HEK293T (cell line): ENCODE results near the gene MSN.
"Not testable (repeated sequence)": the region's sequence is repeated elsewhere in the genome, so short reads cannot be mapped to it uniquely, and the experiment has no call there.

Source experiments
- CTCF ChIA-PET: fragments of 350-600 bp; formaldehyde crosslinking; extraction: SDS; loops from one replicate; lab custom pipeline; 2021; ENCODE audit warnings: antibody characterized with exemption, inconsistent platforms; lab: Yijun Ruan, JAX
- POLR2A ChIA-PET: fragments of 350-600 bp; formaldehyde crosslinking; extraction: SDS; loops from one replicate; lab custom pipeline; 2020; ENCODE audit warnings: antibody characterized with exemption, inconsistent platforms; lab: Yijun Ruan, JAX
- DNase-seq: peaks from one replicate; pipeline ENCODE4 v3.0.0; 2012; ENCODE audit warnings: mixed read lengths; ENCODE audit errors: extremely low spot score
- ARNT ChIP-seq: fragments of 450-650 bp; IDR thresholded peaks from 2 replicates; pipeline ENCODE4 v1.6.1; 2017; ENCODE audit warnings: mild to moderate bottlenecking
- BHLHE40 ChIP-seq: fragments of 450-650 bp; IDR thresholded peaks from 2 replicates; pipeline ENCODE4 v1.6.1; 2016; ENCODE audit warnings: mild to moderate bottlenecking, moderate library complexity, borderline replicate concordance
- CTBP1 ChIP-seq: fragments of 450-650 bp; IDR thresholded peaks from 2 replicates; pipeline ENCODE4 v1.6.1; 2016; ENCODE audit warnings: borderline replicate concordance
- ELF4 ChIP-seq: fragments of 450-650 bp; IDR thresholded peaks from 2 replicates; pipeline ENCODE4 v1.6.1; 2017; ENCODE audit warnings: antibody characterized with exemption
- FOXA1 ChIP-seq: fragments of 450-650 bp; IDR thresholded peaks from 2 replicates; pipeline ENCODE4 v1.6.1; 2016; ENCODE audit warnings: mild to moderate bottlenecking
- FOXK2 ChIP-seq: fragments of 450-650 bp; IDR thresholded peaks from 2 replicates; pipeline ENCODE4 v1.6.1; 2016; ENCODE audit warnings: mild to moderate bottlenecking
- FOXM1 ChIP-seq: fragments of 450-650 bp; IDR thresholded peaks from 2 replicates; pipeline ENCODE4 v1.6.1; 2017; ENCODE audit warnings: mild to moderate bottlenecking, borderline replicate concordance
- HDGF ChIP-seq: fragments of 450-650 bp; IDR thresholded peaks from 2 replicates; pipeline ENCODE4 v1.6.1; 2017; ENCODE audit warnings: antibody characterized with exemption, borderline replicate concordance
- L3MBTL2 ChIP-seq: fragments of 450-650 bp; conservative IDR thresholded peaks from 2 replicates; pipeline ENCODE4 v1.6.1; 2016; ENCODE audit warnings: mild to moderate bottlenecking
- LEF1 ChIP-seq: fragments of 450-650 bp; IDR thresholded peaks from 2 replicates; pipeline ENCODE4 v1.6.1; 2017; ENCODE audit warnings: mild to moderate bottlenecking, borderline replicate concordance
- NFRKB ChIP-seq: fragments of 450-650 bp; IDR thresholded peaks from 2 replicates; pipeline ENCODE4 v1.6.1; 2016; ENCODE audit warnings: mild to moderate bottlenecking, moderate library complexity
- SP1 ChIP-seq: fragments of 450-650 bp; IDR thresholded peaks from 2 replicates; pipeline ENCODE4 v1.6.1; 2017
- SUZ12 ChIP-seq: fragments of 450-650 bp; IDR thresholded peaks from 2 replicates; pipeline ENCODE4 v1.6.1; 2016; ENCODE audit warnings: mild to moderate bottlenecking
- TARDBP ChIP-seq: fragments of 450-650 bp; IDR thresholded peaks from 2 replicates; pipeline ENCODE4 v1.6.1; 2016
- ZNF384 ChIP-seq: fragments of 450-650 bp; IDR thresholded peaks from 2 replicates; pipeline ENCODE4 v1.6.1; 2016
- TF ChIP-seq, protein P1 (sequence below): fragments of 450-650 bp; IDR thresholded peaks from 2 replicates; pipeline ENCODE4 v1.6.1; 2016

The MSN gene

DNA sequence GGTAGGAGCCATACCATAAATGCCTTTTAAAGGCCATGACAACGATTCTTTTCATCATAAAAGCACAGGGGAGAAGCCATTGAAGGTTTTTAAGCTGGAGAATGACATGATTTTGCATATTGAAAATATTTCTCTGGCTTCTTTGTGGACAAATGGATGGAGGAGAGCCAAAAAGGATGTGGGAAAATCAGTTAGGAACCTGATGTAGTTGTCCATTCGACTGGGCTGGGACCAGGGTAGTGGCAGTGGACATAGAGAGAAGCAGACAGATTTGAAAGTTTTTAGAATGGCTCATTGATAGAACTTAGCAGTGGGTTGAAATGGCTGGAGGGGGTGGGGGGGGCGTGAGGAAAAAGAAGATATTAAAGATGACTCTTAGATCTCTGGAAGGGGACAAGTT is 19.7 kb upstream of the MSN start:
- ChIA-PET POLR2A (no interaction called here), CTCF (no interaction called here)
- DNase-seq: no peak
- no peak for TF ChIP-seq ZNF384
- TF ChIP-seq FOXK2: no peak
- no peak for TF ChIP-seq ARNT
- TF ChIP-seq BHLHE40: no peak
- TF ChIP-seq ELF4: no peak
- TF ChIP-seq, protein P1, sequence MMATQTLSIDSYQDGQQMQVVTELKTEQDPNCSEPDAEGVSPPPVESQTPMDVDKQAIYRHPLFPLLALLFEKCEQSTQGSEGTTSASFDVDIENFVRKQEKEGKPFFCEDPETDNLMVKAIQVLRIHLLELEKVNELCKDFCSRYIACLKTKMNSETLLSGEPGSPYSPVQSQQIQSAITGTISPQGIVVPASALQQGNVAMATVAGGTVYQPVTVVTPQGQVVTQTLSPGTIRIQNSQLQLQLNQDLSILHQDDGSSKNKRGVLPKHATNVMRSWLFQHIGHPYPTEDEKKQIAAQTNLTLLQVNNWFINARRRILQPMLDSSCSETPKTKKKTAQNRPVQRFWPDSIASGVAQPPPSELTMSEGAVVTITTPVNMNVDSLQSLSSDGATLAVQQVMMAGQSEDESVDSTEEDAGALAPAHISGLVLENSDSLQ: no peak
- no peak for TF ChIP-seq SUZ12
- no peak for TF ChIP-seq CTBP1
- no peak for TF ChIP-seq NFRKB
- no peak for TF ChIP-seq HDGF

DNA sequence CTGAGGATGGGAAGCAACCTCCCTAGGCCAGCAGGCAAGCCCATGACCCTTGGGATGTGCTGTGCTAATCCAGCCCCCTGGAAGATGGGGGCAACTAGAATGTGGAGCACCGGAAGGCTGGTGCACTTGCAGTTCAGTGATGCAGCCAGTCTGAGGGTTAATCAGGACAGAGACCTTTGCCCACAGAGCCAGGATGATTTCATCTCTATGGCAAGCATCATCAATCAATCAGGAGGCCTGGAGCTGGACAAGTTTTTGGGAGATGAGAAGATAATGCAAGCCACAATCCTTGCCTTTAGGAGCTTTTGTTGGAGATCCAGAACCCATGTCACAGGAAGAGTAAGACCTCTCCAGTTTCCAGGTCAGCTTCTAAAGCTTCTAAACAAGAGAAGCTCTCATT is 15.4 kb upstream of the MSN start:
- DNase-seq: no peak
- ChIA-PET POLR2A (no interaction called here), CTCF (no interaction called here)
- no peak for TF ChIP-seq SP1
- no peak for TF ChIP-seq LEF1
- TF ChIP-seq ARNT: no peak
- TF ChIP-seq ELF4: no peak
- TF ChIP-seq FOXM1: no peak
- no peak for TF ChIP-seq SUZ12
- no peak for TF ChIP-seq NFRKB
- no peak for TF ChIP-seq HDGF
- no peak for TF ChIP-seq FOXA1
- TF ChIP-seq FOXK2: no peak

DNA sequence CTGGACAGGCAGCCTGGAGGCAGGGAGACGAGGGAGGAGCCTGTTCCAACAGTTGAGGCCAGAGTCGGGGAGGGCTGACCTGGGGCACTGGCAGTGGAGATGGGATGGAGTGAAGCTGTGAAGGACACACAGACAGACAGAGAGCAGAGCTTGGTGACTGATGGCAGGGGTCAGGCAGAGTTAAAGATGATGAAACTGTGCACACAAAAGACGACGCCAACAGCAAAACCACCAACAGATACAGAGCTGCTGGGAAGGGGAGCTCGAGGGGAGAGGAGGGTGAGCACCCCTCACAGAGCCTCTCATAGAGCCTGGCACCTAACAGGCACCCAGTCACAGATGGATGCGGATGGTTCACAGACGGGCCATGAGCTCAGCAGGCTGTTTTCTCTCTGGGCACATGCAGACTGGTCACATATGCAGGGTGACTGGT is 10.4 kb upstream of the MSN start:
- POLR2A ChIA-PET, DNase-seq, CTCF ChIA-PET: not testable (repeated sequence)

DNA sequence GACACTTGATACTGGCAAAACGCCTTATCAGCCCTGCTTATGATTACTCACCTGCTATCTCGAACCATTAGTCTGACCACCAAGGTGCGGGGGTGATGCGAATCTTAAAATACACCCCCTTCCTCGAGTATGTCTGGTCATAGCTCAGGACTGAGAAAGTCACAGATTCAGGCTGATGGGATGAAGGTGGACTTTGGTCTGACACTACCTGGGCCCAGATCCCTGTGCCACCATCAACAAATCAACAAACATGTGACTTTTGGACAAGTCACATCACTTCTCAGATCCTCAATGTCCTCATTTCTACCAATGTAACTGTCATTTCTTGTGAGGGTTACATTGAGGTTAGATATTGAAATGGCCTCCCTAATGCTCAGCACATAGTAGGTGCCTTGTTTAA is 9.8 kb upstream of the MSN start:
- ChIA-PET POLR2A (no interaction called here), CTCF (no interaction called here)
- TF ChIP-seq FOXA1 (no peak), ARNT (no peak), CTBP1 (no peak), NFRKB (no peak), SUZ12 (no peak), SP1 (no peak), FOXM1 (no peak), TARDBP (no peak), BHLHE40 (no peak), HDGF (no peak), ELF4 (no peak), L3MBTL2 (no peak), FOXK2 (no peak), ZNF384 (no peak), LEF1 (no peak)
- TF ChIP-seq, protein P1: no peak
- no peak for DNase-seq

DNA sequence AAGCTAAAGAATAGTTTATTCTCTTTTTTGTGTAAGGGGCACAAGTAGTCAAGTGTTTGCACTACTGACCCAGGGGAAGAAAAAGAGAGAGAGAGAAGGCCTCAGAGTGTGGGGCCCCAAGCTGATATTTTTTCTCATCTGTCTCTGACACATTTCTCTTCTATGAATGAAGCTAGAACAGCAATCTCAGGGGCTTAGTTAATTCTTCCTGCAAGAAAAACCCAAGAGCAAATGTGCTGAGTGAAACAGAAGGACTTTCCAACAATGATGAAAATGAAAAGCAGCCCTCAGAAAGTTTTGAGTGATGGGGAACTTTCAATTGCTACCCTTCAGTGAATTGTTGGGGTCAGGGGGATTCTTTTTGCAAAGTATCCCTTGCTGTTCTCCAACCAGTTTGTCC is 9.2 kb upstream of the MSN start:
- TF ChIP-seq TARDBP (no peak), CTBP1 (no peak), SP1 (no peak), BHLHE40 (no peak), FOXK2 (no peak), NFRKB (no peak), HDGF (no peak)
- TF ChIP-seq, protein P1: no peak
- POLR2A ChIA-PET: interaction anchor here (1.7 kb wide), 1 partner anchor 10 kb away, joined by 3 read pairs; no protein-coding TSS in a partner anchor
- CTCF ChIA-PET: no interaction called here
- no peak for DNase-seq

DNA sequence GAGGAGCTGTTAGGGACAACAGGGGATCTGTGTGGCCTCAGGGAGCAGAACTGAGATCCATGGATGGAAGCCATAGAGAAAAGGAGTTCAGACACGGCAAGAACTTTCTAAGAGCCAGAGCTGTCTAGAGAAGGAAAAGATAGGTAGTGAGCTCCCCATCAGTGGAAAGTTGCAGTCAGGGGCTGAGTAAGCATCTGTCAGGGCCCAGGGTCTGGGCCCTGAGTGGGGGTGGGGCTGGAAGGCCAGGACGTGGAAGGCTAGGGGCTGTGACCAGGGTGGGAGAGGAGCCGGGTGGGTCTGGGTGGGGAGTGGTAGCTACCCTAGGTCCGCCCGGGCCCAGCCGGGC is 324 bp upstream of the MSN start:
- DNase-seq: no peak
- ChIA-PET CTCF (interaction anchor here (0.9 kb wide), 1 partner anchor 107 kb away, joined by 7 read pairs; no protein-coding TSS in a partner anchor), POLR2A (no interaction called here)
- TF ChIP-seq BHLHE40 (no peak), CTBP1 (no peak), FOXA1 (no peak), SP1 (no peak), TARDBP (no peak), NFRKB (no peak), ARNT (no peak), L3MBTL2 (no peak; the same call in 1 of the 2 replicates), FOXM1 (no peak), SUZ12 (no peak), LEF1 (no peak), ZNF384 (no peak), ELF4 (no peak), FOXK2 (no peak), HDGF (no peak)
- TF ChIP-seq, protein P1: no peak
